Left ventricle myocardium inferior (tissue), 1 donor: ENCODE data around the gene DPP10. TPM values are rescaled to one million over a fixed set of nuclear protein-coding genes. Genes with fewer than 3 reads are reported as not detected.

Experiments used
- DNase-seq: peaks from one replicate; pipeline ENCODE4 v3.0.0-alpha.2; 2020
- H3K27ac ChIP-seq: fragments of 200-600 bp; replicated peaks from 2 replicates; pipeline ENCODE4 v1.8.0; 2021
- H3K27me3 ChIP-seq: fragments of 200-600 bp; 2 replicates; pipeline ENCODE4 v1.8.0; 2021; ENCODE audit warnings: low read depth
- H3K36me3 ChIP-seq: fragments of 200-600 bp; 2 replicates; pipeline ENCODE4 v1.8.0; 2021
- H3K4me1 ChIP-seq: fragments of 200-600 bp; 2 replicates; pipeline ENCODE4 v1.8.0; 2021
- H3K4me3 ChIP-seq: fragments of 200-600 bp; 2 replicates; pipeline ENCODE4 v1.8.0; 2021; ENCODE audit warnings: mild to moderate bottlenecking, moderate library complexity
- H3K9me3 ChIP-seq: fragments of 200-600 bp; replicated peaks from 2 replicates; pipeline ENCODE4 v1.8.0; 2021
- intact Hi-C: fragments of 100-400 bp; cut with micrococcal nuclease; formaldehyde crosslinking; loops from one replicate; pipeline ENCODE4 v1.11.0; 2022
- total RNA-seq: library from RNA; stranded (reverse); fragmentation: NEBNext Ultra II Directional; extraction: Animal tissue kit (Norgen Biotek cat#: 25700); gene quantifications from one replicate; pipeline ENCODE4 v1.2.1, GENCODE V29; 2021
- TF ChIP-seq, protein P1 (sequence below): fragments of 200-600 bp; IDR thresholded peaks from 2 replicates; pipeline ENCODE4 v1.8.0; 2021; ENCODE audit warnings: antibody characterized with exemption, mild to moderate bottlenecking, borderline replicate concordance
- donor health status: DM: no; HTN: yes; CAD: no; lungs with severe emphysema.

Gene DPP10
- total RNA-seq, 1 donor from 2014 or later = 0.16 TPM

DNA sequence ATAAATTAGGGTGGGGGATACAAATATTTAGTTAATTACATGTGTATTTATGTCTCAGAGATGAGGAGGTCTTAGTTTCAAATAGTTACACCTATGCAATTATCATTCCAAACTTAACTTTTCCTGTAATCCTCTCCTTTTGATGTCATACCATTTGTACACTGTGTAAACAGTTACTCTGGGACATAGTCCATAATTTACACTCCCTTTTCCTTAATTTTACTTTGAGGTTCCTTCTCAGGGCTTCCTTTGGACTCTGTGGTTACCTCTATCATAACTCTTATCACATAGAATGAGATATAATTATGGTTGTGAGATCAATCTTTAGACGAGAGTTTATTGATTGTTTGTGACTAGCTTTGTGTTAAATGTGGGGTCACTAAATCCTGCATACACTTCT lies 84.4 kb downstream of the DPP10 start:
- Histone ChIP-seq H3K27me3 (no peaks in the 10 kb centered on the region), H3K4me1 (no peaks in the 10 kb centered on the region), H3K4me3 (no peak overlapping the region), H3K27ac (no peak overlapping the region), H3K36me3 (no peaks in the 10 kb centered on the region), H3K9me3 (no peaks in the 10 kb centered on the region)
- DNase-seq = no peak
- TF ChIP-seq, protein P1, sequence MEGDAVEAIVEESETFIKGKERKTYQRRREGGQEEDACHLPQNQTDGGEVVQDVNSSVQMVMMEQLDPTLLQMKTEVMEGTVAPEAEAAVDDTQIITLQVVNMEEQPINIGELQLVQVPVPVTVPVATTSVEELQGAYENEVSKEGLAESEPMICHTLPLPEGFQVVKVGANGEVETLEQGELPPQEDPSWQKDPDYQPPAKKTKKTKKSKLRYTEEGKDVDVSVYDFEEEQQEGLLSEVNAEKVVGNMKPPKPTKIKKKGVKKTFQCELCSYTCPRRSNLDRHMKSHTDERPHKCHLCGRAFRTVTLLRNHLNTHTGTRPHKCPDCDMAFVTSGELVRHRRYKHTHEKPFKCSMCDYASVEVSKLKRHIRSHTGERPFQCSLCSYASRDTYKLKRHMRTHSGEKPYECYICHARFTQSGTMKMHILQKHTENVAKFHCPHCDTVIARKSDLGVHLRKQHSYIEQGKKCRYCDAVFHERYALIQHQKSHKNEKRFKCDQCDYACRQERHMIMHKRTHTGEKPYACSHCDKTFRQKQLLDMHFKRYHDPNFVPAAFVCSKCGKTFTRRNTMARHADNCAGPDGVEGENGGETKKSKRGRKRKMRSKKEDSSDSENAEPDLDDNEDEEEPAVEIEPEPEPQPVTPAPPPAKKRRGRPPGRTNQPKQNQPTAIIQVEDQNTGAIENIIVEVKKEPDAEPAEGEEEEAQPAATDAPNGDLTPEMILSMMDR = no peak
- intact Hi-C loops = no loop called here

DNA sequence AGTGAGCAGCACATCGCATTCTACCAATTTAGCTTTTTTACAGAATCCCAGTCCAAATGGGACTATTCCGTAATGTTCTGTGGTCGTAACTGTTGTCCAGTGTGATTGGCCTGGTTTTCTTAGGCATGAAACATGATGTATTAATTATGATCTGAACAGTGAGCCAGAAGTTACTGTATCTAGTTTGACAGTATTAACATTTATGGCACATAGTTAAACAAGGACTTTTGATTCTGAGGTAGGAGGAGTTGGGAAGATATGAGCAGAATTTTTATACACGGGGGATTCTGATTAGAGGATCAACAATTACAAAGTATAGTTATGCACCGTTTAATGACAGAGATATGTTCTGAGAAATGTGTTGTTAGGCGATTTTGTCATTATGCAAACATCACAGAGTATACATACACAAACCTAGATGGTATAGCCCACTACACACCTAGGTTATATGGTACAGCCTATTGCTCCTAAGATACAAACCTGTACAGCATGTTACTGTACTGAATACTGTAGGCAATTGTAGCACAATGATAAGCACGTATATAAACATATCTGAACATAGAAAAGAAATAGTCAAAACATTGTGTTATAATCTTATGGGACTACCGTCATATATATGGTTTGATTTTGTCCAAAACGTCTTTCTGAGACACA lies 85.0 kb downstream of the DPP10 start:
- no peak for DNase-seq
- H3K27ac ChIP-seq = no peak overlapping the region
- TF ChIP-seq, protein P1 = no peak

DNA sequence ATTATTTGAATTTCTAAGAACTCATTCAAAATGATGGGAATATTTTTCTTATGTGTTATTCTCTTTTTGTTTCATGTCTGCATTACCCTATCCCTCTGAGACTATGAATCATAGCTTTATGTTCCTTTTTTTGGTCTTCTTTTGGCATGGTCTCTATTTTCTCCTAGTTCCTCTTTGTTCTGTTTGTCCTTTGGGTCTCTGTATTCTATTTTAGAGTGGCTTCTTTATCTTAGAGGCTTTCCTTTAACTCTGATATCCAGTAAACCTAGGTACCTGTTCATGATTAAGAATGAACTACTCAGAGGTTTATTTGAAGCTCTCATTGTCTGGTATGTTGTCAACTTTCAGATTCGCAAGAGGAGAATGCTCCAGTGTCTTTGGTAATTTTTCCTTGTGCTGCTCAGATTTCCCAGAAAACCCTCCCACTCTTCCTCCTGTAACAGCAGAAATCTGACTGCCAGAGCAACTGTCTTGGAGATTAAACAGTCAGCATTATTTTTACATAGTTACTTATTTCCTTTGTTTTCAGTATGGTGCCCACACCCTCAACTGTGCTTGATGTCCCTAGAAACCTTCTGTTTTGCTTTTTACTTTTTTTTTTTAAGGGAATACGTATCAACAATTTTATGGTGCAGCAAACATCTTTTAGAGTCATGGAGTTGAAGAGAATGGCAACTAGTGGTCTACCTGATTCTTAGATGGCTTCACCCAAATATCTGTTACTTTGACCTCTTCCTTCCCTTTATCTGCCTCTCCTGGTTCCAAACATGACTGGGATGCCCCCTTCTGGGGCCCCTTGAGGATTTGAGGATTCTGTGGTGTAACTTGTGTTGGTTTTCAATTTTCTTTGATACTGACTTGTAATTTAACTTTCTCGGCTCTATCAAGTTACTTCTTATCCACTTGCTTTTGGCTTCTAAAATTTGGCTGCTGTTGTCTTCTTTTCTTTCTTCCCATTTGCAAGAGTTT lies 92.0 kb downstream of the DPP10 start:
- Histone ChIP-seq H3K4me1 (peaks cover 4% of the 10 kb centered on the region), H3K4me3 (no peak overlapping the region), H3K9me3 (no peaks in the 10 kb centered on the region), H3K27me3 (peaks cover 6% of the 10 kb centered on the region), H3K36me3 (no peaks in the 10 kb centered on the region), H3K27ac (peak overlapping the region; percentile 37)
- DNase-seq = no peak
- TF ChIP-seq, protein P1 = no peak
- intact Hi-C loops = no loop called here

More for the DNA sequence above, 85.0 kb downstream of the DPP10 start:
- no peaks in the 10 kb centered on the region for H3K27me3 ChIP-seq
- H3K4me1 ChIP-seq = no peaks in the 10 kb centered on the region
- no peaks in the 10 kb centered on the region for H3K36me3 ChIP-seq
- H3K9me3 ChIP-seq = no peaks in the 10 kb centered on the region
- no peak overlapping the region for H3K4me3 ChIP-seq
- intact Hi-C loops = no loop called here

DNA sequence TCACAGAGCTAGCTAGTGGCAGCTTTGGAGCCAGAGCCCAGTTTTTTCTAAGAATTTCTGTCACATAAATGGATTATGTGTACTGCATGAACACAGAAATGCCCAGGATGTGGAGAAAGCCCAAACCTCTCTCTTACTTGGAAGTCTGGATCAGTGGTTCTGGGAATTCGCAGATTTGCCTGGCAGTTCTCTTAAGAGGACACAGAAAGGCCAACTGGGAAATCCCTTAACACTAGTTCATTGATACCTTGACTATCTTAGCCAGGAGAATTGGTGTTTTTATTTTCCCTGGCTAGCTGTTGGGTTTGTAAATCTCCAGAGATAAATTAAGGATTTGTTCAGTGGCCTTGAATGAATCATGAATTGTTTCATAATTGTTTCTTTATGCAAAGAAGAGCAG lies 95.3 kb downstream of the DPP10 start:
- H3K9me3 ChIP-seq = no peaks in the 10 kb centered on the region
- no peak for DNase-seq
- H3K27ac ChIP-seq = no peak overlapping the region
- H3K36me3 ChIP-seq = no peaks in the 10 kb centered on the region
- H3K27me3 ChIP-seq = peaks cover 16% of the 10 kb centered on the region
- TF ChIP-seq, protein P1 = no peak
- H3K4me1 ChIP-seq = peaks cover 10% of the 10 kb centered on the region
- intact Hi-C loops = no loop called here
- no peak overlapping the region for H3K4me3 ChIP-seq

DNA sequence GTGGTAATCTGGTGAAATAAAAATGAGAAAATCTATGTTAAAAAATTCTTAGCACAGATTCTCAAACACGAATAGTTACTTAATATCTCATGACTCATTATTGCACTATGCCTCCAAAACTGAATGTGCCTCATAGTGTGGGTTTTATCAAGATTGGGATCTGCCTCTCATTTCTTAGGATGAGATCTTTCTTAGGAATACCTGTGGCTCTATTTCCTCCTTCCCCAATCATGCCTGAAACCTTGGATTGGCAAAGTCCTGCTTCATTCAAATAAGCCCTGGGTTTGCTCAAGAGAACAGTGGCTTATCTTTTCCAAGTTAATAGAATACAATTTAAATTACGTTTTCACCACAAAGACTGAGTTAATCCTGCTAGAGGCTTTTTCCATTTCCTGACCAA lies 100.3 kb downstream of the DPP10 start:
- H3K4me1 ChIP-seq = peaks cover 15% of the 10 kb centered on the region
- intact Hi-C loops = no loop called here

More for the DNA sequence above, 100.3 kb downstream of the DPP10 start:
- H3K27me3 ChIP-seq = peaks cover 11% of the 10 kb centered on the region
- DNase-seq = no peak
- H3K36me3 ChIP-seq = no peaks in the 10 kb centered on the region
- H3K4me3 ChIP-seq = no peak overlapping the region
- TF ChIP-seq, protein P1 = no peak
- peaks cover 3% of the 10 kb centered on the region for H3K9me3 ChIP-seq
- peak overlapping the region; percentile 63 for H3K27ac ChIP-seq
